HEK293T (cell line): ENCODE measurements around the gene LTV1.

Experiments
- BHLHE40 ChIP-seq: fragments of 450-650 bp; IDR thresholded peaks from 2 replicates; pipeline ENCODE4 v1.6.1; 2016; ENCODE audit warnings: mild to moderate bottlenecking, moderate library complexity, borderline replicate concordance
- CTBP1 ChIP-seq: fragments of 450-650 bp; IDR thresholded peaks from 2 replicates; pipeline ENCODE4 v1.6.1; 2016; ENCODE audit warnings: borderline replicate concordance
- FOXK2 ChIP-seq: fragments of 450-650 bp; IDR thresholded peaks from 2 replicates; pipeline ENCODE4 v1.6.1; 2016; ENCODE audit warnings: mild to moderate bottlenecking
- L3MBTL2 ChIP-seq: fragments of 450-650 bp; conservative IDR thresholded peaks from 2 replicates; pipeline ENCODE4 v1.6.1; 2016; ENCODE audit warnings: mild to moderate bottlenecking
- NFRKB ChIP-seq: fragments of 450-650 bp; IDR thresholded peaks from 2 replicates; pipeline ENCODE4 v1.6.1; 2016; ENCODE audit warnings: mild to moderate bottlenecking, moderate library complexity

DNA sequence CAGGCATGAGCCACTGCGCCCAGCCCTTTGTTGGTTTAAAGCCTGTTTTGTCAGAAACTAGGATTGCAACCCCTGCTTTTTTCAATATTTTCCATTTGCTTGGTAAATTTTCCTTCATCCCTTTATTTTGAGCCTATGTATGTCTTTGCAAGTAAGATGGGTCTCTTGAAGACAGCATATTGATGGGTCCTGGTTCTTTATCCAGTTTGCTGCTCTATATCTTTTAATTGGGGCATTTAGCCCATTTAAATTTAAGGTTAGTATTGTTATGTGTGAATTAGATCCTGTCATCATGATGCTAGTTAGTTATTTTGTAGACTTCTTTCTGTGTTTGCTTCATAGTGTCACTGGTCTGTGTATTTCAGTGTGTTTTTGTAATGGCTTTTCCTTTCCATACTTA lies 67.9 kb downstream of the LTV1 start:
- TF ChIP-seq FOXK2 (no peak), BHLHE40 (no peak), NFRKB (no peak), L3MBTL2 (no peak), CTBP1 (no peak)
